ENCODE results near the gene RHOBTB1.
"Not testable (repeated sequence)": the region's sequence is repeated elsewhere in the genome, so short reads cannot be mapped to it uniquely, and the experiment has no call there.

DNA sequence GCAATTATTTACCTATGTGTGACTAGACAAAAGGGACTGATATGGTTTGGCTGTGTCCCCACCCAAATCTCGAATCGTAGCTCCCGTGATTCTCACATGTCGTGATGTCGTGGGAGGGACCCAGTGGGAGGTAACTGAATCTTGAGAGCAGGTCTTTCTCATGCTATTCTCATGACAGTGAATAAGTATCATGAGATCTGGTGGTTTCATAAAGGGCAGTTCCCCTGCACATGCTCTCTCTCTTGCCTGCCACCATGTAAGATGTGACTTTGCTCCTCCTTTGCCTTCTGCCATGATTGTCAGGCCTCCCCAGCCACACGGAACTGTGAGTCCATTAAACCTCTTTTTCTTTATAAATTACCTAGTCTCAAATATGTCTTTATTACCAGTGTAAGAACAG is 37.2 kb downstream of the RHOBTB1 start:
- not testable (repeated sequence) for TF ChIP-seq POLR2A (IDR thresholded peaks at IDR 0.05)
- TF ChIP-seq, protein P1, sequence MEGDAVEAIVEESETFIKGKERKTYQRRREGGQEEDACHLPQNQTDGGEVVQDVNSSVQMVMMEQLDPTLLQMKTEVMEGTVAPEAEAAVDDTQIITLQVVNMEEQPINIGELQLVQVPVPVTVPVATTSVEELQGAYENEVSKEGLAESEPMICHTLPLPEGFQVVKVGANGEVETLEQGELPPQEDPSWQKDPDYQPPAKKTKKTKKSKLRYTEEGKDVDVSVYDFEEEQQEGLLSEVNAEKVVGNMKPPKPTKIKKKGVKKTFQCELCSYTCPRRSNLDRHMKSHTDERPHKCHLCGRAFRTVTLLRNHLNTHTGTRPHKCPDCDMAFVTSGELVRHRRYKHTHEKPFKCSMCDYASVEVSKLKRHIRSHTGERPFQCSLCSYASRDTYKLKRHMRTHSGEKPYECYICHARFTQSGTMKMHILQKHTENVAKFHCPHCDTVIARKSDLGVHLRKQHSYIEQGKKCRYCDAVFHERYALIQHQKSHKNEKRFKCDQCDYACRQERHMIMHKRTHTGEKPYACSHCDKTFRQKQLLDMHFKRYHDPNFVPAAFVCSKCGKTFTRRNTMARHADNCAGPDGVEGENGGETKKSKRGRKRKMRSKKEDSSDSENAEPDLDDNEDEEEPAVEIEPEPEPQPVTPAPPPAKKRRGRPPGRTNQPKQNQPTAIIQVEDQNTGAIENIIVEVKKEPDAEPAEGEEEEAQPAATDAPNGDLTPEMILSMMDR (IDR thresholded peaks at IDR 0.05), result not testable (repeated sequence)
